Upper lobe of left lung (tissue), 6 donors: ENCODE data around the gene GUCY1A1. TPM values are rescaled to one million over a fixed set of nuclear protein-coding genes. Genes with fewer than 3 reads are reported as not detected.
"Not testable (repeated sequence)": the region's sequence is repeated elsewhere in the genome, so short reads cannot be mapped to it uniquely, and the experiment has no call there.

Experiments
- ATAC-seq, 2 donors: fragments of 200-7000 bp; cut with Tn5 transposase; one replicate each; pipeline ENCODE4 v1.9.1; 2022; ENCODE audit warnings: mild to moderate bottlenecking in 2 of 2, moderate library complexity in 2 of 2; ENCODE audit not compliant: low FRiP score in 2 of 2
- DNase-seq, 2 donors: peaks; one replicate each; pipeline ENCODE4 v3.0.0-alpha.2; 2019 to 2020
- H3K27ac ChIP-seq, 4 donors: fragments of 200-600 bp; sonication (generic); one replicate each; pipeline ENCODE4 v1.5.1; 2016 to 2019
- H3K27me3 ChIP-seq, 4 donors: fragments of 200-600 bp; sonication (generic); one replicate each; pipeline ENCODE4 v1.5.1; 2017 to 2019
- H3K36me3 ChIP-seq, 4 donors: fragments of 200-600 bp; sonication (generic); one replicate each; pipeline ENCODE4 v1.5.1; 2016 to 2019
- H3K4me1 ChIP-seq, 4 donors: fragments of 200-600 bp; sonication (generic); one replicate each; pipeline ENCODE4 v1.5.1; 2018 to 2019
- H3K4me3 ChIP-seq, 4 donors: fragments of 200-600 bp; sonication (generic); one replicate each; pipeline ENCODE4 v1.5.1; 2017 to 2019; ENCODE audit warnings: mild to moderate bottlenecking in 2 of 4, moderate library complexity in 1 of 4
- H3K9me3 ChIP-seq, 4 donors: fragments of 200-600 bp; sonication (generic); one replicate each; pipeline ENCODE4 v1.5.1; 2018 to 2019
- EP300 ChIP-seq, 4 donors: sonication (generic); formaldehyde crosslinking; IDR thresholded peaks; one replicate each; pipeline ENCODE4 v1.5.1; 2017; ENCODE audit warnings: antibody characterized with exemption in 4 of 4, control low read depth in 2 of 4
- POLR2A ChIP-seq, 4 donors: fragments of 450-650 bp; IDR thresholded peaks; one replicate each; pipeline ENCODE4 v1.5.1; 2016 to 2017; ENCODE audit warnings: antibody characterized with exemption in 4 of 4, mild to moderate bottlenecking in 2 of 4
- POLR2AphosphoS5 ChIP-seq, 2 donors: sonication (generic); formaldehyde crosslinking; IDR thresholded peaks; one replicate each; pipeline ENCODE4 v1.5.1; 2017; ENCODE audit warnings: antibody characterized with exemption in 2 of 2
- WGBS, 2 donors: methylation state at CpG; one replicate each; pipeline ENCODE4 v1.1.5; 2017 to 2018; 5-methylcytosine and 5-hydroxymethylcytosine counted together
- total RNA-seq, 6 donors: library from RNA; depleted of rRNA in 4 of 6; stranded (reverse); fragments of >200 nt in 4 of 6; gene quantifications; one replicate each; pipeline versions ENCODE4 v1.1.0 to v1.2.1, GENCODE V29; 2016 to 2021
- TF ChIP-seq, protein P1 (sequence below), 6 experiments: fragments of 450-650 bp in 4 of 6; fragments of 200-600 bp in 2 of 6; sonication (generic) in 2 of 6; IDR thresholded peaks; one replicate each; pipeline ENCODE4 v1.5.1; 2016 to 2019; ENCODE audit warnings: antibody characterized with exemption in 6 of 6
- donor health status: DM: no; HTN: no; CAD: no; lungs with moderate emphysema.
- donor health status: DM: no; HTN: yes; CAD: no; lungs with severe emphysema.

Gene GUCY1A1
- total RNA-seq, 6 donors from 2014 or later = 19.0 to 67.1 (median 44.2) TPM

DNA sequence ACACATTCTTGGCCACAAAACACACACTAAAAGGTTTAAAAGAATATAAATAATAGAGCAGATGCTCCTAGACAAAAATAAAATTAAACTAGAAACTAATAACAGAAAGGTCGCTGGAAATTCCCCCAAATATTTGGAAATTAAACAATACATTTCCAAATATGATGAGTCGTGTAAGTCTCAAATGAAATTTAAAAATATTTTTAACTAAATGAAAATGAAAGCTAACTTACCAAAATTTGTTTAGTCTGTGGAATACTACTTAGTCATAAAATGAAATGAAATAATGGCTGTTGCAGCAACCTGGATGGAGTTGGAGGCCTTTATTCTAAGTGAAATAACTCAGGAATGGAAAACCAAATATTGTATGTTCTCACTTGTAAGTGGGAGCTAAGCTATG is 20.6 kb upstream of the GUCY1A1 start:
- Histone ChIP-seq H3K27ac (no peak overlapping the region), H3K9me3 (no peaks in the 10 kb centered on the region), H3K4me1 (no peaks in the 10 kb centered on the region), H3K36me3 (no peaks in the 10 kb centered on the region), H3K27me3 (no peaks in the 10 kb centered on the region), H3K4me3 (no peak overlapping the region)
- TF ChIP-seq, protein P1, sequence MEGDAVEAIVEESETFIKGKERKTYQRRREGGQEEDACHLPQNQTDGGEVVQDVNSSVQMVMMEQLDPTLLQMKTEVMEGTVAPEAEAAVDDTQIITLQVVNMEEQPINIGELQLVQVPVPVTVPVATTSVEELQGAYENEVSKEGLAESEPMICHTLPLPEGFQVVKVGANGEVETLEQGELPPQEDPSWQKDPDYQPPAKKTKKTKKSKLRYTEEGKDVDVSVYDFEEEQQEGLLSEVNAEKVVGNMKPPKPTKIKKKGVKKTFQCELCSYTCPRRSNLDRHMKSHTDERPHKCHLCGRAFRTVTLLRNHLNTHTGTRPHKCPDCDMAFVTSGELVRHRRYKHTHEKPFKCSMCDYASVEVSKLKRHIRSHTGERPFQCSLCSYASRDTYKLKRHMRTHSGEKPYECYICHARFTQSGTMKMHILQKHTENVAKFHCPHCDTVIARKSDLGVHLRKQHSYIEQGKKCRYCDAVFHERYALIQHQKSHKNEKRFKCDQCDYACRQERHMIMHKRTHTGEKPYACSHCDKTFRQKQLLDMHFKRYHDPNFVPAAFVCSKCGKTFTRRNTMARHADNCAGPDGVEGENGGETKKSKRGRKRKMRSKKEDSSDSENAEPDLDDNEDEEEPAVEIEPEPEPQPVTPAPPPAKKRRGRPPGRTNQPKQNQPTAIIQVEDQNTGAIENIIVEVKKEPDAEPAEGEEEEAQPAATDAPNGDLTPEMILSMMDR (IDR thresholded peaks at IDR 0.05) = no peak
- TF ChIP-seq POLR2A (IDR thresholded peaks at IDR 0.05) = no peak
- no peak for TF ChIP-seq POLR2AphosphoS5 (IDR thresholded peaks at IDR 0.05)
- no peak for TF ChIP-seq EP300 (IDR thresholded peaks at IDR 0.05)
- no peak for ATAC-seq
- no peak for DNase-seq
- 84 to 90% methylated on average over 2 of the region's 2 CpGs for WGBS, 2 donors

DNA sequence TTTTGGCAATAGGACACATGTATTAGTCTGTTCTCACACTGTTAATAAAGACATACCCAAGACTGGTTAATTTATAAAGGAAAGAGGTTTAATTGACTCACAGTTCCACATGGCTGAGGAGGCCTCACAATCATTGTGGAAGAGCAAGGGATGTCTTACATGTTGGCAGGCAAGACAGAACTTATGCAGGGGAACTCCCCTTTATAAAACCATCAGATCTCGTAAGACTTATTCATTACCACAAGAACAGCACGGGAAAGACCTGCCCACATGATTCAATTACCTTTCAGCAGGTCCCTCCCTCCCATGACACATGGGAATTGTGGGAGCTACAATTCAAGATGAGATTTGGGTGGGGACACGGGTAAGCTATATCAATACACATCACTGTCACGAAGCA is 15.9 kb upstream of the GUCY1A1 start:
- ATAC-seq, H3K27ac ChIP-seq, H3K9me3 ChIP-seq, H3K4me3 ChIP-seq, H3K27me3 ChIP-seq, H3K4me1 ChIP-seq, H3K36me3 ChIP-seq, DNase-seq: not testable (repeated sequence)
- 93 to 98% methylated on average over 4 of the region's 4 CpGs for WGBS, 2 donors

DNA sequence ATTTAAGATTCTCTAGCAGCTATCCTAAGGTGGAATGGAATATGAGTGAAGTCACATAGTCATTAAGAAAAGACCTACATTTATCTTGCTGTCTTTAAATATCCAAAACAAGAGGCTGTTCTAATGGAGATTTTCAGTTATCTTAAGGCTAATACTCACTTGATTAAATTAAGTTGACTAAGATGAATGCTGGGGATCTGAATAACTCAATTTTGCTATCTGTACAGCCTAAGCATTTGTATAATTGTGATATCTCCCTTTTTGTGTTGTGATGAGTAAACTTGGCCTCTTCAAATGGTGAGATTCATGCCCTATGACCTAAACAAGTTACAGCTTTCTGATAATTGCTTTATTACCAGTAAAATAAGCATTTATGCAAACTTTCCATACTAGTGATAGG is 13.6 kb upstream of the GUCY1A1 start:
- Histone ChIP-seq H3K9me3 (no peaks in the 10 kb centered on the region), H3K36me3 (no peaks in the 10 kb centered on the region), H3K4me1 (no peaks in the 10 kb centered on the region), H3K27me3 (no peaks in the 10 kb centered on the region), H3K4me3 (no peak overlapping the region), H3K27ac (no peak overlapping the region)
- ATAC-seq (no peak), DNase-seq (no peak)
- TF ChIP-seq POLR2A (IDR thresholded peaks at IDR 0.05) (no peak), EP300 (IDR thresholded peaks at IDR 0.05) (no peak), POLR2AphosphoS5 (IDR thresholded peaks at IDR 0.05) (no peak)
- TF ChIP-seq, protein P1 (IDR thresholded peaks at IDR 0.05) = no peak

DNA sequence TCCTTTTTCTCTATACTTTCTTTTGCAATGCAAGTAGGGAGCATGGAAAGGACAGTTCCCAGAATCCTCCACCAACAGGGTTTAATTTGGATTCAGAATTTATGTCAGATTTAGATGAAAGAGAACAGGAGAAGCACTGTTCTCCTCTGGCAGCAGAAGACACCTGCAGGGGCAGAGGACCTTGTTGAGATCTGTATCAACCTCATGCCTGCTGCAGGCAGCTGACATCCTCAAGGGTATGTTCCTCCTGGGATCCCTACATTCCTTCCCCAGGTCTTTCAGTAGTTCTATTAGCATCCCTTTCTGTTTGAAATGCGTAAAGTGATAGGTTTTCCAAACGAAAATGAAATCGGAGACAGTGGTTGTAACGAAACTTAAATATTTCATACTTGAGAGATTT is 10.6 kb upstream of the GUCY1A1 start:
- ATAC-seq (no peak), DNase-seq (no peak)
- TF ChIP-seq POLR2AphosphoS5 (IDR thresholded peaks at IDR 0.05) (no peak), POLR2A (IDR thresholded peaks at IDR 0.05) (no peak), EP300 (IDR thresholded peaks at IDR 0.05) (no peak)
- TF ChIP-seq, protein P1 (IDR thresholded peaks at IDR 0.05) = no peak
- peaks cover 0 to 5% (median 0%) of the 10 kb centered on the region in 4 donors for H3K4me1 ChIP-seq
- no peaks in the 10 kb centered on the region for H3K9me3 ChIP-seq
- no peak overlapping the region for H3K4me3 ChIP-seq
- no peaks in the 10 kb centered on the region for H3K27me3 ChIP-seq
- no peak overlapping the region for H3K27ac ChIP-seq
- 85 to 91% methylated on average over 4 of the region's 4 CpGs for WGBS, 2 donors
- no peaks in the 10 kb centered on the region for H3K36me3 ChIP-seq

DNA sequence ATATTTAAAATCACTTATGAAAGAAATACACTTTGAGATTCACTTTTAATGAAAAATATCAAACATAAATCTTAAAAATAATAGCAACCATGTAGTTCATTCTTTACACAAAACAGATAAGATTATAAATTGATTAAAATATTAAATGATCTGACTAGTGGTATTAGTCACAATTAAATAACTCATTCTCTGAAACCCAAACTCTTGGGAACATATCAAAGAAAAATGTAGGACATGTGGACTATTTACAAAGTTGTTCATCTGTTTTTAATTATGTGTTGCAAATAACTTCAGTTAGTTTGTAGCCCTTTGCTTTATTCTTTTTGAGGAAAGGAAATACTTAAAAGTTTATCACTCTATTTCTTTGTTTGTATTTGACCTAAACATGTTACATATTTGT is 9.5 kb upstream of the GUCY1A1 start:
- DNase-seq (no peak), ATAC-seq (peak in 1 of 2 donors; percentile 34)
- no peaks in the 10 kb centered on the region for H3K27me3 ChIP-seq
- H3K4me1 ChIP-seq = peaks cover 0 to 5% (median 0%) of the 10 kb centered on the region in 4 donors
- H3K27ac ChIP-seq = no peak overlapping the region
- TF ChIP-seq POLR2AphosphoS5 (IDR thresholded peaks at IDR 0.05) = no peak
- TF ChIP-seq, protein P1 (IDR thresholded peaks at IDR 0.05) = no peak
- no peak for TF ChIP-seq EP300 (IDR thresholded peaks at IDR 0.05)
- no peak for TF ChIP-seq POLR2A (IDR thresholded peaks at IDR 0.05)
- H3K4me3 ChIP-seq = no peak overlapping the region
- H3K9me3 ChIP-seq = no peaks in the 10 kb centered on the region
- H3K36me3 ChIP-seq = no peaks in the 10 kb centered on the region
